Neural progenitor cell (in vitro differentiated cells): ENCODE measurements around the gene PPARG.

ENCODE experiments used
- EZH2 ChIP-seq: fragments of 200-600 bp; sonication (generic); IDR thresholded peaks from 2 replicates; pipeline ENCODE4 v1.6.1; 2017; ENCODE audit warnings: antibody characterized with exemption, mild to moderate bottlenecking, moderate library complexity
- TF ChIP-seq, protein P1 (sequence below): fragments of 200-600 bp; sonication (generic); IDR thresholded peaks from 2 replicates; pipeline ENCODE4 v1.5.1; 2017; ENCODE audit warnings: antibody characterized with exemption, mild to moderate bottlenecking

DNA sequence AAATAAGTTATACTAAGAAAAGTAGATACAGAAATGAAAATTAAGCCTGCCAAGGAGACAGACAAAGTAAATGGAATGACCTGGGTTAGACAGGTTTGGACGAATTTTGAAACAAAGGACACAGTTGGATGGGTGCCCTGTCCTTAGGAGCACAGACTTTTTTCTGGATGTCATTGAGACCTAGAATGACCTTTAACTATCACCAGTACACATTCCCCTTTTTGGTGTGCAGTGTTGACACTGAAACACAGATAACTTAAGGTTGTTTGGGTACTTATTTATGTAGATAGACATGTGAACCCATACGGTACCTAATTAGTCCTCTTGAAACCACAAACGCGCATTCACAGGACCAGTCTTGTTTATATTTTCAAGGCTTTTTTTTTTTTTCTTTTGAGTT, 86.7 kb downstream of the PPARG start:
- TF ChIP-seq, protein P1, sequence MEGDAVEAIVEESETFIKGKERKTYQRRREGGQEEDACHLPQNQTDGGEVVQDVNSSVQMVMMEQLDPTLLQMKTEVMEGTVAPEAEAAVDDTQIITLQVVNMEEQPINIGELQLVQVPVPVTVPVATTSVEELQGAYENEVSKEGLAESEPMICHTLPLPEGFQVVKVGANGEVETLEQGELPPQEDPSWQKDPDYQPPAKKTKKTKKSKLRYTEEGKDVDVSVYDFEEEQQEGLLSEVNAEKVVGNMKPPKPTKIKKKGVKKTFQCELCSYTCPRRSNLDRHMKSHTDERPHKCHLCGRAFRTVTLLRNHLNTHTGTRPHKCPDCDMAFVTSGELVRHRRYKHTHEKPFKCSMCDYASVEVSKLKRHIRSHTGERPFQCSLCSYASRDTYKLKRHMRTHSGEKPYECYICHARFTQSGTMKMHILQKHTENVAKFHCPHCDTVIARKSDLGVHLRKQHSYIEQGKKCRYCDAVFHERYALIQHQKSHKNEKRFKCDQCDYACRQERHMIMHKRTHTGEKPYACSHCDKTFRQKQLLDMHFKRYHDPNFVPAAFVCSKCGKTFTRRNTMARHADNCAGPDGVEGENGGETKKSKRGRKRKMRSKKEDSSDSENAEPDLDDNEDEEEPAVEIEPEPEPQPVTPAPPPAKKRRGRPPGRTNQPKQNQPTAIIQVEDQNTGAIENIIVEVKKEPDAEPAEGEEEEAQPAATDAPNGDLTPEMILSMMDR = no peak
- no peak for TF ChIP-seq EZH2
